Immature natural killer cell (primary cell): ENCODE measurements around the gene MNT. TPM values are rescaled to one million over a fixed set of nuclear protein-coding genes. Genes with fewer than 3 reads are reported as not detected.
A peak's percentile ranks its signal among the peaks of the same experiment; 100 is the strongest.

Experiments
- DNase-seq, 3 donors: peaks; one replicate each; pipeline ENCODE4 v3.0.0; 2022; ENCODE audit warnings: mixed read lengths in 1 of 3
- H3K27ac Mint-ChIP-seq, 6 donors: one replicate each; pipeline ENCODE4 v1.8.0; 2020; ENCODE audit warnings: mixed read lengths in 6 of 6, mild to moderate bottlenecking in 5 of 6, inconsistent platforms in 4 of 6, moderate library complexity in 3 of 6
- H3K27me3 Mint-ChIP-seq, 3 donors: one replicate each; pipeline ENCODE4 v1.8.0; 2020 to 2021; ENCODE audit warnings: low read depth in 3 of 3, mild to moderate bottlenecking in 3 of 3, mixed read lengths in 3 of 3, moderate library complexity in 3 of 3, inconsistent platforms in 1 of 3
- H3K36me3 Mint-ChIP-seq, 3 donors: one replicate each; pipeline ENCODE4 v1.8.0; 2020; ENCODE audit warnings: mixed read lengths in 3 of 3, inconsistent platforms in 2 of 3, mild to moderate bottlenecking in 2 of 3
- H3K4me1 Mint-ChIP-seq, 2 donors: one replicate each; pipeline ENCODE4 v1.8.0; 2020; ENCODE audit warnings: inconsistent platforms in 2 of 2, mild to moderate bottlenecking in 2 of 2, mixed read lengths in 2 of 2, moderate library complexity in 1 of 2
- H3K4me3 Mint-ChIP-seq, 5 donors: one replicate each; pipeline ENCODE4 v1.8.0; 2020; ENCODE audit warnings: mild to moderate bottlenecking in 5 of 5, mixed read lengths in 5 of 5, inconsistent platforms in 3 of 5, moderate library complexity in 3 of 5
- H3K9me3 Mint-ChIP-seq, 6 donors: one replicate each; pipeline ENCODE4 v1.8.0; 2020; ENCODE audit warnings: mild to moderate bottlenecking in 6 of 6, mixed read lengths in 6 of 6, inconsistent platforms in 4 of 6, moderate library complexity in 3 of 6
- polyA plus RNA-seq, 3 donors: library from polyadenylated mRNA; unstranded; fragments of 300-500 nt; fragmentation: Illumina TruSeq; gene quantifications; one replicate each; pipeline ENCODE4 v1.2.3, GENCODE V29; 2021

Gene MNT
- polyA plus RNA-seq, 3 donors from 2014 or later: 0.10 to 1.1 (median 0.64) TPM

DNA sequence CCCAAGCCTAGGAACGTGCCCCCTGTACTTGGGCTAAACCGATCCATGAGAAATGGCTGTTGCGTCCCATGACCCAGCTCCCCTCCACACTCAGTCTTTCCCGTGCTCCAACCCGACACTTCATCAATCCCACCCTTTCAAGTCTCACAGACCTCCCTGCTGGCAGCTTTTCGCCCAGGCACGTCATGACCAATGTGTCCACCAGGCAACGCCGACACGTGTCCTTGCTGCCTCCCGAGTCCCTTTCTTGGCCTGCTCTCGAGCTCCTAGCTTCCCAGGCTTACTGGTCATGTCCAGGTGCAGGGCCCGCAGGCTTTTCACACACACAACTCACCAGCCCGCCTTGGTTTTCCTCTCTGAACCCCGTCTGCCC, 12.2 kb downstream of the MNT start:
- Mint-ChIP-seq H3K27ac (peak overlapping the region in 2 of 6 donors; percentile 50 to 78), H3K27me3 (peaks cover 12 to 23% (median 17%) of the 10 kb centered on the region in 3 donors), H3K4me1 (peaks cover 14 to 18% of the 10 kb centered on the region in 2 donors), H3K36me3 (peaks cover 0 to 7% (median 4%) of the 10 kb centered on the region in 3 donors), H3K9me3 (no peaks in the 10 kb centered on the region), H3K4me3 (no peak overlapping the region)
- DNase-seq: no peak

DNA sequence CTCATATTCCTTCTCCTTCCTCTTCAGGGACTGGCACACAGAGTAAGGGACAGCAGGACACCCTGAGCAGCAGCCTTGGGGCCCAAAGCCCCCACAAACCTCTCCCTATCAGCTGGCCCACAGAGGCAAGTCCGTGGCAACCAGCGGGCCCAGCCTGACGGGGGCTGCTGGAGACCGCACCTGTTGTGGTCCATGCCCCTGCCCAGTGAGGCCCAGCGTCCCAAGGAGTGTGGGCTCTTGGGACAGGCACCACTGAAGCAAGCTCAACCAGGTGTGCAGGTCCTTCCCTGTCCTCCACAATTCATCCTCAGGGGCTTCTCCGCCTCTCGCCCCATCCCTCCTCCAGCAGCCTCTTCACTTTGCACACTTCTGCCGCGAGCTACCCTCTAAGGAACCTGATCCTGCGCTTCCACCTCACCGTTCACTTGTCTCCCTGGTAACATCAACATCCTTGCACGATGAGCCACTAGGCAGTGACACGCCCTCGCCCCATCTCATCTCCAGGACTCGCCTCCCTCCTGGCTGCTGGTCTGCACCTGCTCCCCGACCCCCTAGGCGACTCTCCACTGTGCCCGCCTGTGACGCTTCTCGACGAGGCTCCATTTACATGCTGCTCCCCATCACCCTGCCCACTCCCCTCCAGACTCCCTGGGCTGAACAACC, 12.7 kb downstream of the MNT start:
- Mint-ChIP-seq H3K4me1 (peaks cover 14 to 18% of the 10 kb centered on the region in 2 donors), H3K27me3 (peaks cover 9 to 19% (median 14%) of the 10 kb centered on the region in 3 donors), H3K36me3 (peaks cover 0 to 7% (median 4%) of the 10 kb centered on the region in 3 donors), H3K27ac (peak overlapping the region in 2 of 6 donors; percentile 41 to 78), H3K4me3 (no peak overlapping the region), H3K9me3 (no peaks in the 10 kb centered on the region)
- no peak for DNase-seq

DNA sequence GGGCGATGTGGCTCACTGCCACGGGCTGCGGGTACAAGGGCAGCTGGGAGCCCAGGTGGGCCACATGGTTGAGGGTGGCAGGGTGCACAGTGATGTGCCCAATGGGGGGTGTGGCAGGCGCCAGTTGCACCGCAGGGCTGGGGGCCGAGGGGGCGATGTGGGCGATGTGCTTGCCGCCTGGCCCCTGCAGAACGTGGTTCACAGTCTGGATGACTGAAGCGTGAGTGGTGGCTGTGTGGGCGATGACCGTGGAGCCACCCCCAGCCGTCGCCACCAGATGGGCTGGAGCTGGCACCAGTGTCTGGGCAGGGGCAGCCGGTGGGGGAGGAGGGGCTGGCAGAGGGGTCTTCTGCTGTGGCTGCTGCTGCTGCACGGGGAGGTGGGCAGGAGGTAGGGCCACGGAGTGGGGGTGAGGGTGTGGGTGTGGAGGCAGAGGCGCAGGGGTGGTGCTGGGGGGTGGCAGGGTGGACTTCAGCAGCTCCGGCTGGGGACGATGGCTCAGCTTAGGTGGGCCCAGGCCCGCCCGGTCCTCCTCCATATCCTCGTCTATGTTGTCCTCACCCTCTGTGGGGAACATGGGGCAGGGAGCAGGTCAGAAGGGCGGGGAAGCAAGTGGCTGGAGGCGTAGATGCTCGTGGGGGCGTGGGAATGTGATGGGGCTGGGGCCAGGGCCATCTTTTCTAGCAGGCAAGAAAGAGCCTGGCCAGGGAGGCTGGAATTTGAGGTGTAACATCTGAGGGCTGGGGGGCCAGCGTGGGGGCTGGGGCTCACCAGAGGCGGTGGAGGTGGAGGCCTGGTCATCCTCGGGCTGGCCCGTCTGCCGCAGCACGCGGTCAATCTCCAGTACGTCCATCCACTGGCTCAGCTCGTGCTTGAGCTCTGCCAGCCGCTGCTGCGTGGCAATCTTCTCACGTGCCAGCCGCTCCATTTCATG, 13.5 kb downstream of the MNT start:
- no peak for DNase-seq
- Mint-ChIP-seq H3K36me3 (peaks cover 0 to 7% (median 4%) of the 10 kb centered on the region in 3 donors), H3K9me3 (no peaks in the 10 kb centered on the region), H3K4me3 (no peak overlapping the region), H3K4me1 (peaks cover 12 to 19% of the 10 kb centered on the region in 2 donors), H3K27me3 (peaks cover 5 to 17% (median 10%) of the 10 kb centered on the region in 3 donors), H3K27ac (no peak overlapping the region)

DNA sequence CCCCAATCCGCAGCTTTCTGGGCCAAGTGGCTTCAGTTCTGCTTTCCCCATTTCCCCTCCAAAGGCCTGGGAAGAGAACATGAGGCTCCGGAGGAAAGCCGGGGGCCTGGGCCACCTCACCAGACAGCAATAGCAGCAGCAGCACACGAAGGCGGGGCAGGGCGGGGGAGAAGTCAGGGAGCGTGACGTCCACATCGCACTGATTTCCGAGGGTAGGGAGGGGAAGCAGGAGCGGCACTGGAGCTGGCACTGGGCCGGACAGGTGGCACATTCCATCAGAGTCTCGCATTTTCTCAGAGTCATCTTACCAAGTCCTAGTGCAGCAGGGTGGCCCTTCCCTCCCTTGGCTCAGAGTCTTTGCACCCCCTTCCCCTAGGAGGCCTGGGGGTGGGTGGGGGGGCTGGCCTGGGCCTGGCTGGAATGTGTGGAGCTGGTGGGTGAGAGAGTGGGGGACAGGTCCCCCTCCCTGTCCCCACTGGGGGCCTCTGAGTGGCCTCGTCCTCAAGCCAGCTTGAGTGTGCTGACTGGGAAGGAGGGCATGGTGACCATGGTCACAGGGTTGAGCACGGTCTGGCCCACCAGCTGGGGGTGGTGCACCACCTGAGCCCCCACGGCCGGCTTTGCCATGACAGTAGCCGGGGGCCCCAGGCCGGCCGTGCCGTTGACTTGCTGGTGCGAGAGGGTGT, 14.3 kb downstream of the MNT start:
- H3K4me1 Mint-ChIP-seq: peaks cover 4 to 11% of the 10 kb centered on the region in 2 donors
- H3K4me3 Mint-ChIP-seq: no peak overlapping the region
- peaks cover 0 to 6% (median 4%) of the 10 kb centered on the region in 3 donors for H3K36me3 Mint-ChIP-seq
- DNase-seq: no peak
- H3K9me3 Mint-ChIP-seq: no peaks in the 10 kb centered on the region
- peaks cover 2 to 9% (median 4%) of the 10 kb centered on the region in 3 donors for H3K27me3 Mint-ChIP-seq
- no peak overlapping the region for H3K27ac Mint-ChIP-seq

DNA sequence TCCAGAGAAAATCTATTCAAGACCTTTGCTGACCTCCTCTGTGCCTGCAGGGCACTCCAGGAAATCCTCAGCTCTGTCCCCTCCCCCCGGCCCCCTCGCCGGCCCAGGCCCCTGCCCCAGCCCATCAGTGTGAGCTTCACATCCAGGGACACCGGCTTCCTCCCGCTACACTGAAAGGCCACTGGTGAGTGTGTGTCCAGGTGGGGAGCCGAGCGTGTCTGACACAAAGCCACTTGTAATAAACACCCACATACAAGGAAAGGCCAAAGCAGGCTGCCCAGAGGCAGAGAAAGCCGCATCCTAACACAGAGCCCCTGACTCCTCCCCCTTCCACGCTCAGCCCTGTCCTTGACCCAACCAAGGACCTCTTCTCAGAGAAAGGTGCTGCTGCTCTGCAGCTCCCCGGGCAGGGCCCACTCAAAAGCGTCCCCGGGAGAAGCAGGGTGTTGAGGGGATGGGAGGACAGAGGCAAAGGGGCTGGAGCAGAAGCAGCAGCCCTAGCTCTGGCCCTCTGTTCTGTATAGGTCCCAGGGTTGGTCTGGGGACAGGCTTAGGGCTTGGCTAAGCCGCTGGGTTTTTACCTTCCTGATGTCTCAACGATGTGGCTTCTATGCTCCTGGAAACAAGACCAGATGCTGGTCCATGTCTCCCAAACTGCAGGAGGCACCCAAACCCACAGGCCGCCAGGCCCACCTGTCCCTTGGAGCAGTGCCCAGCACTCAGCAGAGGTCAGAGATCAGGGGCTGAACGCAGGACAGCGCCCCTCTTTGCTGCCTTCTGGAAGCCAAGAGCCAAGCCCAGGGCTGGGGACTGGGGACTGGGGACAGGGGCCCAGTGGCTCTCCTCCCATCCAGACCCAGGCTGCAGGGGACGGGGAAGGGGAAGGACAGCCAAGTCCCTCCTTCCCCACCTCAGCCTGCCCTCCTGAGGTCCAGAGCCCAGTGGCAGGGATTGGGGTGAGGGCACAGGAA, 15.3 kb downstream of the MNT start:
- H3K27me3 Mint-ChIP-seq: peaks cover 2 to 6% (median 4%) of the 10 kb centered on the region in 3 donors
- H3K9me3 Mint-ChIP-seq: no peaks in the 10 kb centered on the region
- no peak for DNase-seq
- H3K4me3 Mint-ChIP-seq: no peak overlapping the region
- no peak overlapping the region for H3K27ac Mint-ChIP-seq
- H3K36me3 Mint-ChIP-seq: peaks cover 0 to 4% (median 4%) of the 10 kb centered on the region in 3 donors
- peaks cover 0 to 8% of the 10 kb centered on the region in 2 donors for H3K4me1 Mint-ChIP-seq

DNA sequence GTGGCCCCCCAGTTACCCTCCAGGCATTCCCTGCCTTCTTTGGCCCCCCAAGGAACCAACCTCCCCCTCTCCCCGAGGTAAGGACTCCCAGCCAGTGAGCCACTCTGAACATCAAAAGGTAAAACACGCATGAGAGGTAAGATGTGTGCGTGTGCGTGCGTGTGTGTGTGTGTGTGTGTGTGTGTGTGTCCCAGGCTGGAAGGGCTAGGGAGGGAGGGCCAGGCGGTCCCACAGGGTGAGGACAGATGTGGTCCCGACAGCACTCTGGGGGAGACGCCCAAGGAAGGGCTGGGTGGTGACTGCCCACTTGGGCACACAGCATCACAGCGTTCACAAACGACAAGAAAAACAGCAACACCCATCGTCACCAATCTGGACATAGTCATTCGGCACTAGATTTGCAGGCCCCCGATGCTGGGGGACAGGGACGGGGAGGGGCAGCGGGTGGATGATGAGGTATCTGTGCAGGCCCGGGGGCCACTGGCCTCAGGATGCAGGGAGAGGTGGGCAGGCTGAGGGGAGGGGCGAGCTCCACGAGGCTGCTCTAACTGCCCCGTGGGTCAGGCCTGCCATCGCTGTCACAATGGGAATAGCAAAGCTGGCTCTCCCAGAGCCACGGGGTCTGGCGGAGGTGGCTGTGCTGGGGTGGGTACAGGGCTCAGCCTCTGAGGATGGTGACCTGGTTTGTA, 16.3 kb downstream of the MNT start:
- Mint-ChIP-seq H3K27me3 (peaks cover 2 to 4% (median 2%) of the 10 kb centered on the region in 3 donors), H3K36me3 (peaks cover 0 to 4% (median 4%) of the 10 kb centered on the region in 3 donors), H3K27ac (peak overlapping the region in 1 of 6 donors; percentile 22), H3K4me1 (peaks cover 0 to 5% of the 10 kb centered on the region in 2 donors), H3K4me3 (no peak overlapping the region), H3K9me3 (no peaks in the 10 kb centered on the region)
- DNase-seq: no peak

DNA sequence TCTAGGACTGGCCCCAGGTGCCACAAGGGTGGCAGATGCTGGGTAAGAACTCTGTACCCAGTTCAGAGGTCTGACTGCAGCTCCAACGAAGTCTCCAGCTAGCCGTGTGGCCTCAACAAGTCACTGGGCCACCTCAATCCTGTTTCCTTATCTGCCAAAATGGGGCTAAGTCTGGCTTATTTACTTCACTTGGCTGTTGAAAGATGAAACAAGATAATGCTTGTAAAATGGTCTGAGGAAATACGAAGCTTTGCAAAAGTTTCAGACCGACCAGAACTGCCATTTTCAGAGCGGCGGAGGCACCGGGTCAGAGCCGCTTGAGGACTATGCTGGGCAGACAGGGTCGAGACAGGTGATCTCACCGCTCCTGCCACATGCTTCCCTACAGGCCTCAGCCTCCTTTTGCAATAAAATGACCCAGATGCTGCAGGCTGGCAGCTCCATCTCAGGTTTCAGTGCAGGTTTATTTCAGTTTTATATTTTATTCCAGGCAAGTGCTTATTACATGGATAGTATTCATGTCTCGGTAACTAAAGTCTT, 17.2 kb downstream of the MNT start:
- no peak for DNase-seq
- H3K27ac Mint-ChIP-seq: peak overlapping the region in 2 of 6 donors; percentile 45 to 65
- peaks cover 0 to 2% of the 10 kb centered on the region in 2 donors for H3K4me1 Mint-ChIP-seq
- peaks cover 1 to 4% (median 2%) of the 10 kb centered on the region in 3 donors for H3K27me3 Mint-ChIP-seq
- H3K36me3 Mint-ChIP-seq: peaks cover 0 to 4% (median 4%) of the 10 kb centered on the region in 3 donors
- no peaks in the 10 kb centered on the region for H3K9me3 Mint-ChIP-seq
- H3K4me3 Mint-ChIP-seq: no peak overlapping the region

DNA sequence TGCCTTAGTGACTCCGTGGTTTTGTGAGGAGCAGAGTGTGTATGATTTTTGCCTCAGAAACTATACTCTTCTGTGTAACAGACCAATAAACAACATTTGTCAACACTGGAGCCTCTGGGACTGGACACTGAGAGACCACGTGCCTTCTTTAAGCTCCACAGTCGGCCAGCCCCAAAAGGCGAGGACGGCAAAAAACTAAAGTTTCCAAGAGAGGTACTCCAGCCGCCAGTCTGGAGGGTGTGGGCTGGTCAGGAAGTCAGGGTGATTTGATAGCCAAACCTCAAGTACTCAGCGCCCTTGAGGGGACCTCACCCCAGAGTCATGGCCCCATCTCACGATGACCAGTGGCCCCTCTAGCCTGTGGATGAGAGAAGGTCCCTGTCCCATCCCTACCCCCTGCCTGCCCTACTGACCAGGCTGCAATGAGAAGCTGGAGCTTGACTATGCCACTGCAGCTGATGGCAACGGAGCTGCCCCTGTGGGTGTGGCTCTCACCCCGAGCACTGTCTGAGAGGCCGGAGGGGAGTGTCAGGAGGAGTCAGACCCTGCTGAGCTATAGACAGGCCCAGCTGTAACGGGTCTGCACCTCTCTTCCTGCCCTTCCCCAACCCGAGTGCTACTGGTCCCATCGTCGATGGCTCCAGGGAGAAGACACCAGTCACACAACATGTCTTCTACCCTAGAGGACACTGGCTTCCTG, 19.8 kb downstream of the MNT start:
- no peak overlapping the region for H3K4me3 Mint-ChIP-seq
- no peaks in the 10 kb centered on the region for H3K9me3 Mint-ChIP-seq
- no peak for DNase-seq
- H3K27me3 Mint-ChIP-seq: no peaks in the 10 kb centered on the region
- peaks cover 0 to 2% of the 10 kb centered on the region in 2 donors for H3K4me1 Mint-ChIP-seq
- peak overlapping the region in 1 of 6 donors; percentile 51 for H3K27ac Mint-ChIP-seq
- no peaks in the 10 kb centered on the region for H3K36me3 Mint-ChIP-seq

DNA sequence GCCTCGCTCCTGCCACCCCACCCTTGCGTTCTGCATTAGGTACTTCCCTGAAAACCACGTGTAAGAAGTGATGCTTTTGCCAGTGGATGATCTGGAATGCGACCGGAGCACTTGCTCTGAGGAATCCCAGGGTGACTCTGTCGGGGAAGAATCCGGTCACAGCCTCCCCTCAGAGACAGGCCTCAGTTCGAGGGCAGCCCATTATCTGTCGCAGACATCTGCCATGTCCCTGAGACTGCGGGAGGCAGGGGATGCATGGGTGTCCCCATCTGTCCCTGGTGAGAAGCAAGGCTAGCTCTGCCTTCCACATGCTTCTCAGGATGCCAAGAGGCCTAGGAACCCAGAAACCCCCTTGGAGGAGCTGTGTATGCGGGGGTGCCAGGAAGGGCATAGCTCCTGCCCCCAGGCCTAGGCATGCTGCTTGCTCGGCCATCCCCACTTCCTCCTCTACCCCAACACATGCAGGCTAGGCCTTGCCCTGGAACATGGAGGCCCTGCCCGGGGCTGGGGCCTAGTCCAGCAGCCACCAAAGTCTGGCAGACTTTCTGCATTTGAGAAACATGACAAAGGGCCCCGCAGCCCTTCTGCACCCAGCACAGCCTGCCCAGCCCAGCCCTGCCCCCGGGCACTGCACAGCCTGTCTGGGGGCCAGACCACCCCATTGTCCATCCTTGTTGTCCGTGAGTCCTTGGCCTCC, 20.5 kb downstream of the MNT start:
- Mint-ChIP-seq H3K4me1 (peaks cover 0 to 2% of the 10 kb centered on the region in 2 donors), H3K27ac (peak overlapping the region in 1 of 6 donors; percentile 51), H3K4me3 (no peak overlapping the region), H3K9me3 (no peaks in the 10 kb centered on the region), H3K27me3 (no peaks in the 10 kb centered on the region), H3K36me3 (no peaks in the 10 kb centered on the region)
- DNase-seq: no peak

DNA sequence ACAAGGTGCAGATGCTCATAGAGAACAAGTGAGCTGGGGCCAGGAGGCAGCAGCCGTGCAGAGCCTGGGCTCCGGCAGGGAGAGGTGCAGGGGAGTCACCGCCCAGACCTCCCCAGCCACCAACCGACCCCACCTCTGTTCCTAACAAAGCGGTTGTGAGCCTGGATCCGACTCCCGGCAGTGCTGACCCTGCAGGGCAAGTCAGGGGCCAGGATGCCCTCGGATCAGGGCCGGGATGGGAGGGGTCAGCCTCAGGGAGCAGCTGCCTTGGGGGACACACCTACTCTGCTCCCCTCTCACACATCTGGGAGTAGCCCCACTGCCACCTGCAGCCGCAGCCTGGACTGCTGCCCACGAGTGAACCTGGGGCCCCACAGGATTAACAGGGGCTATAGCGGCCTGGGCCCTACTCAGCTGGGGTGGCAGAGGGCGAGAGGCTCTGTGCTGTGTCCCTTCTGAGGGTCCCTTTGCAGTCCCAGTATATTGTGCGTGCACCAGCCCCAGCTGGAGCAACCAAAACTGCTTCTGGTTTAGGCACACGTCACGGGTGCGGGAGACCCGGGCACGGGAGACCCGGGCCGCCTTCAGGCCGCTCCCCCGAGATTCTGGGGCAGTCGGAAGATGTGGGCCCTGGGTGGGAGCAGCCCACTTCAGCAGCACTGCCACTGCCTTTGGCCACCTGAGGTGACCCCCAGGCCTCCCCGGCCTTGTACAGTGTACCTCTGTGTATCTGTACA, 21.2 kb downstream of the MNT start:
- H3K27me3 Mint-ChIP-seq: no peaks in the 10 kb centered on the region
- no peak overlapping the region for H3K27ac Mint-ChIP-seq
- no peaks in the 10 kb centered on the region for H3K9me3 Mint-ChIP-seq

DNA sequence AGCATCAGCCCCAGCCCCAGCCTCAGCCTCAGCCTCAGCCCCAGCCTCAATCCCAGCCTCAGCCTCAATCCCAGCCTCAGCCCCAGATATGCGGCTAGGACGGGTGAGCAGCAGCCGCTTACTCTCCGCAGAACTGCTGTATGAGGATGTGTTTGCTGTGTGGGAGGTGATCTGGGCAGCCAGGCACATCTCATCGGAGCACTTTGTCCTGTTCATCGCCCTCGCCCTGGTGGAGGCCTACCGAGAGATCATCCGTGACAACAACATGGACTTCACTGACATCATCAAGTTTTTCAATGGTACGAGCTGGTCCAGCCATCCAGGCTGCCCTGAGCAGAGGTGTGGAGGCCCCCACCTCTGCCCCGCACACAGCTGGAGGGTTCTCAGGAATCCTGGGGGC, 22.0 kb downstream of the MNT start:
- Mint-ChIP-seq H3K9me3 (no peaks in the 10 kb centered on the region), H3K27me3 (no peaks in the 10 kb centered on the region), H3K36me3 (peaks cover 0 to 3% (median 0%) of the 10 kb centered on the region in 3 donors), H3K27ac (peak overlapping the region in 1 of 6 donors; percentile 36), H3K4me3 (no peak overlapping the region), H3K4me1 (peaks cover 0 to 2% of the 10 kb centered on the region in 2 donors)
- no peak for DNase-seq

More for the DNA sequence above, 21.2 kb downstream of the MNT start:
- Mint-ChIP-seq H3K4me3 (no peak overlapping the region), H3K4me1 (peaks cover 0 to 2% of the 10 kb centered on the region in 2 donors), H3K36me3 (peaks cover 0 to 3% (median 0%) of the 10 kb centered on the region in 3 donors)
- DNase-seq: no peak
